Choroid plexus epithelial cell (primary cell): ENCODE data around the gene TMTC2.
A peak's percentile ranks its signal among the peaks of the same experiment; 100 is the strongest.

ENCODE experiments used
- DNase-seq: peaks from one replicate; pipeline ENCODE4 v3.0.0-alpha.2; 2010; ENCODE audit warnings: low read depth
- H3K4me3 ChIP-seq: 2 replicates; pipeline ENCODE4 v1.5.1; 2011; ENCODE audit warnings: low read depth, mild to moderate bottlenecking, control low read depth, low read length, moderate library complexity
- CTCF ChIP-seq: conservative IDR thresholded peaks from 2 replicates; pipeline ENCODE4 v1.5.1; 2011; ENCODE audit warnings: low read depth, mild to moderate bottlenecking, control low read depth, inconsistent platforms, low read length, moderate library complexity

TMTC2 gene

GRCh38 chr12:82862876-82863649 is 176.4 kb downstream of the TMTC2 start:
- no peak for TF ChIP-seq CTCF
- H3K4me3 ChIP-seq, result no peak overlapping the region
- DNase-seq, result peak; percentile 43

GRCh38 chr12:82866227-82866775 is 179.6 kb downstream of the TMTC2 start:
- TF ChIP-seq CTCF, result no peak
- no peak overlapping the region for H3K4me3 ChIP-seq
- no peak for DNase-seq

GRCh38 chr12:82866946-82867345 is 180.2 kb downstream of the TMTC2 start:
- DNase-seq, result no peak
- TF ChIP-seq CTCF, result no peak
- no peak overlapping the region for H3K4me3 ChIP-seq

GRCh38 chr12:82867762-82868500 is 181.2 kb downstream of the TMTC2 start:
- no peak for TF ChIP-seq CTCF
- H3K4me3 ChIP-seq, result no peak overlapping the region
- peak; percentile 11 for DNase-seq

GRCh38 chr12:82870771-82871377 is 184.2 kb downstream of the TMTC2 start:
- H3K4me3 ChIP-seq, result no peak overlapping the region
- TF ChIP-seq CTCF, result no peak

GRCh38 chr12:82872088-82872487 is 185.4 kb downstream of the TMTC2 start:
- H3K4me3 ChIP-seq, result no peak overlapping the region
- TF ChIP-seq CTCF, result no peak
- DNase-seq, result no peak

More at GRCh38 chr12:82870771-82871377, 184.2 kb downstream of the TMTC2 start:
- DNase-seq, result no peak
